SU-DHL-6 (cell line): ENCODE results near the gene SF3B1.

Experiments
- CTCF ChIP-seq: fragments of 200-600 bp; sonication (generic); IDR thresholded peaks from one replicate; pipeline ENCODE4 v1.5.1; 2017; ENCODE audit warnings: antibody characterized with exemption, mild to moderate bottlenecking, low read length, moderate library complexity; ENCODE audit not compliant: insufficient read depth, poor library complexity, severe bottlenecking
- EZH2phosphoT487 ChIP-seq: fragments of 200-600 bp; sonication (generic), shearing (Covaris generic); conservative IDR thresholded peaks from 2 replicates; pipeline ENCODE4 v1.6.1; 2018; ENCODE audit warnings: mild to moderate bottlenecking, antibody characterized with exemption, low read length, moderate library complexity, mixed read lengths

- no peak for TF ChIP-seq CTCF
- no peak for TF ChIP-seq EZH2phosphoT487
These were observed 74.1 kb downstream of the SF3B1 start for GRCh38 chr2:197360744-197361156.
